ENCODE data around the gene AGMO.

DNA sequence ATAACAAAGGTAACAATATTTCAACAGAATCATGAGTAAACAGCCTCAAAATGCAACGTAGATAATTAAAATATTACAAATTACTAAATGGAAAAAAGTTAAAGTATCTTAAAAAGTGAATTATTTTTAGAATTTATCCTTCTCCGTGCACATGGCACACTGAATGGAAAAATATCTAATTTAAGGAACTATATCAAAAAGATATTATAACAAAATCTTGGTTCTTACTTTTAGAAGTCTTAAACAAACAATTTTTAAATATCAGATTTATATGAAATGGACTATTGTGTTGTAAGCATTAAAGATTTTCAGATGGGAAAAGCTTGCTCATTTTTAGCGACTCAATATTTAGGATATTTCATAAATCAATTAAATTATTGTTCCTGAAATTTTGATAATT lies 72.0 kb downstream of the AGMO start:
- TF ChIP-seq, protein P1, sequence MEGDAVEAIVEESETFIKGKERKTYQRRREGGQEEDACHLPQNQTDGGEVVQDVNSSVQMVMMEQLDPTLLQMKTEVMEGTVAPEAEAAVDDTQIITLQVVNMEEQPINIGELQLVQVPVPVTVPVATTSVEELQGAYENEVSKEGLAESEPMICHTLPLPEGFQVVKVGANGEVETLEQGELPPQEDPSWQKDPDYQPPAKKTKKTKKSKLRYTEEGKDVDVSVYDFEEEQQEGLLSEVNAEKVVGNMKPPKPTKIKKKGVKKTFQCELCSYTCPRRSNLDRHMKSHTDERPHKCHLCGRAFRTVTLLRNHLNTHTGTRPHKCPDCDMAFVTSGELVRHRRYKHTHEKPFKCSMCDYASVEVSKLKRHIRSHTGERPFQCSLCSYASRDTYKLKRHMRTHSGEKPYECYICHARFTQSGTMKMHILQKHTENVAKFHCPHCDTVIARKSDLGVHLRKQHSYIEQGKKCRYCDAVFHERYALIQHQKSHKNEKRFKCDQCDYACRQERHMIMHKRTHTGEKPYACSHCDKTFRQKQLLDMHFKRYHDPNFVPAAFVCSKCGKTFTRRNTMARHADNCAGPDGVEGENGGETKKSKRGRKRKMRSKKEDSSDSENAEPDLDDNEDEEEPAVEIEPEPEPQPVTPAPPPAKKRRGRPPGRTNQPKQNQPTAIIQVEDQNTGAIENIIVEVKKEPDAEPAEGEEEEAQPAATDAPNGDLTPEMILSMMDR (IDR thresholded peaks at IDR 0.05): no peak
- TF ChIP-seq EP300 (IDR thresholded peaks at IDR 0.05) (no peak), POLR2AphosphoS5 (IDR thresholded peaks at IDR 0.05) (no peak)

All from gastroesophageal sphincter (tissue), 3 donors.